Upper lobe of right lung (tissue), 1 donor: Measurements from ENCODE around the gene TRAF3. TPM values are rescaled to one million over a fixed set of nuclear protein-coding genes. Genes with fewer than 3 reads are reported as not detected.
"Not testable (repeated sequence)": the region's sequence is repeated elsewhere in the genome, so short reads cannot be mapped to it uniquely, and the experiment has no call there.

Experiments used
- ATAC-seq: fragments of 200-7000 bp; cut with Tn5 transposase; one replicate; pipeline ENCODE4 v1.9.1; 2020; ENCODE audit warnings: mild to moderate bottlenecking, moderate library complexity
- DNase-seq: peaks from one replicate; pipeline ENCODE4 v3.0.0-alpha.2; 2020
- H3K27ac ChIP-seq: fragments of 200-600 bp; one replicate; pipeline ENCODE4 v1.8.0; 2022
- H3K27me3 ChIP-seq: fragments of 200-600 bp; one replicate; pipeline ENCODE4 v1.8.0; 2022; ENCODE audit warnings: mild to moderate bottlenecking
- H3K36me3 ChIP-seq: fragments of 200-600 bp; one replicate; pipeline ENCODE4 v1.8.0; 2022
- H3K4me1 ChIP-seq: fragments of 200-600 bp; one replicate; pipeline ENCODE4 v1.8.0; 2022
- H3K4me3 ChIP-seq: fragments of 200-600 bp; one replicate; pipeline ENCODE4 v1.8.0; 2022; ENCODE audit warnings: mild to moderate bottlenecking
- H3K9me3 ChIP-seq: fragments of 200-600 bp; one replicate; pipeline ENCODE4 v1.8.0; 2022
- intact Hi-C: fragments of 100-400 bp; cut with DNase I; formaldehyde crosslinking; loops from one replicate; pipeline ENCODE4 v1.11.0; 2022
- total RNA-seq: library from RNA; stranded (reverse); fragmentation: NEBNext Ultra II Directional; extraction: Animal tissue kit (Norgen Biotek cat#: 25700); gene quantifications from one replicate; pipeline ENCODE4 v1.2.1, GENCODE V29; 2021
- TF ChIP-seq, protein P1 (sequence below): fragments of 200-600 bp; IDR thresholded peaks from one replicate; pipeline ENCODE4 v1.8.0; 2022; ENCODE audit warnings: antibody characterized with exemption
- donor health status: DM: no; HTN: yes; CAD: no; lungs with severe emphysema.

The TRAF3 gene
- total RNA-seq, 1 donor from 2014 or later: 22.3 TPM

- intact Hi-C loops: no loop called here
- TF ChIP-seq, protein P1, sequence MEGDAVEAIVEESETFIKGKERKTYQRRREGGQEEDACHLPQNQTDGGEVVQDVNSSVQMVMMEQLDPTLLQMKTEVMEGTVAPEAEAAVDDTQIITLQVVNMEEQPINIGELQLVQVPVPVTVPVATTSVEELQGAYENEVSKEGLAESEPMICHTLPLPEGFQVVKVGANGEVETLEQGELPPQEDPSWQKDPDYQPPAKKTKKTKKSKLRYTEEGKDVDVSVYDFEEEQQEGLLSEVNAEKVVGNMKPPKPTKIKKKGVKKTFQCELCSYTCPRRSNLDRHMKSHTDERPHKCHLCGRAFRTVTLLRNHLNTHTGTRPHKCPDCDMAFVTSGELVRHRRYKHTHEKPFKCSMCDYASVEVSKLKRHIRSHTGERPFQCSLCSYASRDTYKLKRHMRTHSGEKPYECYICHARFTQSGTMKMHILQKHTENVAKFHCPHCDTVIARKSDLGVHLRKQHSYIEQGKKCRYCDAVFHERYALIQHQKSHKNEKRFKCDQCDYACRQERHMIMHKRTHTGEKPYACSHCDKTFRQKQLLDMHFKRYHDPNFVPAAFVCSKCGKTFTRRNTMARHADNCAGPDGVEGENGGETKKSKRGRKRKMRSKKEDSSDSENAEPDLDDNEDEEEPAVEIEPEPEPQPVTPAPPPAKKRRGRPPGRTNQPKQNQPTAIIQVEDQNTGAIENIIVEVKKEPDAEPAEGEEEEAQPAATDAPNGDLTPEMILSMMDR: no peak
- no peaks in the 10 kb centered on the region for H3K27me3 ChIP-seq
- H3K4me1 ChIP-seq: no peaks in the 10 kb centered on the region
- peaks cover 24% of the 10 kb centered on the region for H3K36me3 ChIP-seq
- ATAC-seq (peak; percentile 16), DNase-seq (no peak)
- no peak overlapping the region for H3K4me3 ChIP-seq
- no peaks in the 10 kb centered on the region for H3K9me3 ChIP-seq
- no peak overlapping the region for H3K27ac ChIP-seq
Observed at GRCh38 chr14:102870994-102871831, 94.0 kb downstream of the TRAF3 start.

- Histone ChIP-seq H3K4me3 (no peak overlapping the region), H3K36me3 (peaks cover 31% of the 10 kb centered on the region), H3K9me3 (no peaks in the 10 kb centered on the region), H3K27ac (no peak overlapping the region), H3K4me1 (no peaks in the 10 kb centered on the region), H3K27me3 (no peaks in the 10 kb centered on the region)
- DNase-seq (no peak), ATAC-seq (no peak)
- intact Hi-C loops: no loop called here
- TF ChIP-seq, protein P1: no peak
Observed at GRCh38 chr14:102872020-102872419, 94.8 kb downstream of the TRAF3 start.

DNA sequence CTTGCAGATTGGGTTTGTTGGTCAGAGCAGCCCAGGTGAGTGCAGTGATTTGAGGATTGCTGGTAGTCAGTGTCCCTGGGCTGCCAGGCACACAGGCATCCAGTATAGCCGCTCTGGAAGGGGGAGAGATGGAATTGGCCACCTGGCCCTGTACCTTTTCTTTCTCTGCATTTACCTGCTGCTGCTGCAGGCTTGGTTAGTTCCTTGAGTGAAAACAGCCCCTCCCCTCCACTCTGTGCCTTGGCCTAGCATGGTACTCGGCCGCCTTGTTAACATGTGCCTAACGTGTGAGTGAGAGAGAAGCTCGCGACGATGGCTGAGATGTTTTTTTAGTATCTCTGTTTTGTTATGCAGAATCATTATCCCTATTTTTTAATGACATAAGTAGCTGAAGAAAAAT is 95.9 kb downstream of the TRAF3 start:
- Histone ChIP-seq H3K27ac (no peak overlapping the region), H3K4me1 (no peaks in the 10 kb centered on the region), H3K36me3 (peaks cover 31% of the 10 kb centered on the region), H3K27me3 (no peaks in the 10 kb centered on the region), H3K4me3 (no peak overlapping the region), H3K9me3 (no peaks in the 10 kb centered on the region)
- TF ChIP-seq, protein P1: no peak
- intact Hi-C loops: no loop called here
- ATAC-seq (no peak), DNase-seq (no peak)

DNA sequence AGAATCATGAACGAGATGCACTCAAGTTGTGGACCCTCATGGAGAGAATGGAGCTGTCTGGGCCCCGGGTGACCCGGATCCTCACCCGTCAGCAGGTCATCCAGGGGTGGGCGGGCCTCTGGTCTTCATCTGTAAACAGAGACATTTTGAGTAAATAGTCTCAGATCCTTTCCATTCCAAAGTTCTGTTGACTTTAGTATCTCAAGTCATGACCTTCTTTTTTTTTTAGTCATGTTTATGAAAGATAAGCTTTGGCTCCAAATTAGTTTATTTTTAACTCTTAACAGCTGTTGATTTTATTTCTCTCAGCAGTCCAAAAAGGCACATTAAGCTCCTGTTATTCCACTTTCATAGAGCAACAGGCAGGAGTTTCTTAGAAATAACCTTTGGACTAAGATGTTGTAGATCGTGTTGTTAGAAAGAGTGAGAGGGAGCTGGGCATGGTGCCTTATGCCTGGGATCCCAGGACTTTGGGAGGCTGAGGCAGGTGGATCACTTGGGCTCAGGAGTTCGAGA is 96.4 kb downstream of the TRAF3 start:
- intact Hi-C loops: no loop called here
- H3K9me3 ChIP-seq: no peaks in the 10 kb centered on the region
- H3K4me3 ChIP-seq: no peak overlapping the region
- H3K36me3 ChIP-seq: peaks cover 31% of the 10 kb centered on the region
- no peak for ATAC-seq
- TF ChIP-seq, protein P1: no peak
- no peak for DNase-seq
- H3K27ac ChIP-seq: no peak overlapping the region
- H3K27me3 ChIP-seq: no peaks in the 10 kb centered on the region
- no peaks in the 10 kb centered on the region for H3K4me1 ChIP-seq

DNA sequence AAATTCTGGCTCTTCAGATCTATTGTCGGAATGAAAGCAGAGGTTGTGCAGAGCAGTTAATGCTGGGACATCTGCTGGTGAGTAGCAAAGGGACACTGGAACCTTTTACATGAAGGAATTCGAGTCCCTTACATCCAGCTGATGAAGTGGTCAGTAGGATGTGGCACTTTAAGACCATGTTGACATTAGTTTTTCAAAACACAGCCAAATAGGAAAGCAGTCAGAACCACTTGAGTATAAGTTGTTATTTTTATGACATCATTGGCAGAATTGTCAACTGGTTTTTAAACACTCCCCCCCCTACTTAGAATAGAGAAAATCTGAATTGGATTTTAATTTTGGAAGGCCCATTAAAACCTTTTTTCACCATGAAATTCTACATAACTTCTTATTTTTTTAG is 98.4 kb downstream of the TRAF3 start:
- intact Hi-C loops: no loop called here
- DNase-seq: no peak
- Histone ChIP-seq H3K9me3 (no peaks in the 10 kb centered on the region), H3K27ac (no peak overlapping the region), H3K27me3 (no peaks in the 10 kb centered on the region), H3K4me1 (no peaks in the 10 kb centered on the region), H3K36me3 (peaks cover 31% of the 10 kb centered on the region), H3K4me3 (no peak overlapping the region)
- ATAC-seq: peak; percentile 68
- TF ChIP-seq, protein P1: no peak

GRCh38 chr14:102877511-102877910 is 100.3 kb downstream of the TRAF3 start:
- H3K4me1 ChIP-seq, ATAC-seq, H3K27me3 ChIP-seq, intact Hi-C loops, H3K4me3 ChIP-seq, H3K27ac ChIP-seq, DNase-seq, H3K9me3 ChIP-seq: not testable (repeated sequence)
- peaks cover 21% of the 10 kb centered on the region for H3K36me3 ChIP-seq
